GM12892 (cell line): Measurements from ENCODE around the gene FEZ2.

Source experiments
- DNase-seq: peaks from one replicate; pipeline ENCODE4 v3.0.0; 2011; ENCODE audit not compliant: insufficient read length
- FAIRE-seq: peaks from 2 replicates; lab custom pipeline; 2011; peaks lifted over from hg19 to GRCh38; lab: Jason Lieb, UNC
- POLR2A ChIP-seq: IDR thresholded peaks from 2 replicates; pipeline ENCODE4 v1.6.1; 2011; ENCODE audit warnings: low read depth, low read length, control low read depth
- POLR2AphosphoS5 ChIP-seq: IDR thresholded peaks from 2 replicates; pipeline ENCODE4 v1.6.1; 2011; ENCODE audit warnings: low read depth, low read length, control low read depth
- TAF1 ChIP-seq: IDR thresholded peaks from 2 replicates; pipeline ENCODE4 v1.6.1; 2011; ENCODE audit warnings: low read depth, mild to moderate bottlenecking, control low read depth, low read length, borderline replicate concordance

FEZ2 gene

DNA sequence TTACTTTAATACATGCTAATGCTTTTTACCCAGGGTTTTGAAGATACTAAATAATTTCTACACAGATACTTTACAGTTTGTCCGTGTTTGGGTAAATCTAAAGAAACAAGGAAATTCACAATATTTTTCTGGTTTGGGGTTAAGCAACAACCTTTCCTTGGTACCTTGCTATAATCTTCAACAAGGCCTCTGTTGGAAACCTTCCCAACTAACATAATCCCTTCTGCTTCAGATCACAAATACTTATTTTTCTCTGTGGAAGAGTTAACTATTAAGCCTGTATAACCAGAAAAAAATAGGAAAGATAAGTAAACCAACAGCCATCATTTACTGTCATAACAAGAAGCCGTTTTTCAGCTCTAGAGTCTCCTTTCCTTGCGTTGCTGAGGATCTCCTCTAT, 15.0 kb downstream of the FEZ2 start:
- FAIRE-seq (no peak), DNase-seq (no peak)
- TF ChIP-seq POLR2A (no peak), TAF1 (no peak), POLR2AphosphoS5 (no peak)

DNA sequence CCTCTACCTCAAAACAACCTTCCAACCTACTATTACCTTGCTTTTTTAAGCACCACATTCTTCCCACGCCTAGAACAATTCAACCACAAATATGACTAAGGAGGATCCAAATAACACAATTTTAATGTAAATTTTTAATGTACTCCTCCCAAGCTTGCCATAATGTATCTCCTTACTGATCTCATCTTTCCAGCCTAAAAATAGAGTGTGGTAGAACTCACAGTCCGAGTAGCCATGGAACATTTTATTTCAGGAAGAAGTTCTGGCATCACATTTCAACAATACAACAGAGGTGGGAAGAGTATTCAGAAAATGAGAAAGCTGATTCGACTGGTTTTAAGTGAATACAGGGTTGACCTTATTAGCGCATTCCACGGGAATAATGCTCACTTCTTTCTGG, 15.4 kb downstream of the FEZ2 start:
- TF ChIP-seq TAF1 = no peak
- no peak for TF ChIP-seq POLR2AphosphoS5
- TF ChIP-seq POLR2A = no peak
- no peak for FAIRE-seq

DNA sequence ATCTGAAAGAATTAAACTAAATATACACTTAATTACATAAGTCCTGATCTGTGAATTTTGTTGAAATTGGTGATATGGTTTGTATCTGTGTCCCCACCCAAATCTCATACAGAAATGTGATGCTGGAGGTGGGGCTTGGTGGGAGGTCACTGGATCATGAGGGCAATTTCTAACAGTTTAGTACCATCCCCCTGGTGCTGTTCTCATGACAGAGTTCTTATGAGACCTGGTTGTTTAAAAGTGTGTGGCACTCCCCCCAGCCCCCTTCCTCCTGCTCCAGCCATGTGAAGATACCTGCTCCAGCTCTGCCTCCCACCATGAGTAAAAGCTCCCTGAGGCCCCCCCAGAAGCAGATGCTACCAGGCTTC, 18.7 kb downstream of the FEZ2 start:
- no peak for DNase-seq
- no peak for TF ChIP-seq POLR2A
- TF ChIP-seq TAF1 = no peak
- no peak for TF ChIP-seq POLR2AphosphoS5
- FAIRE-seq = no peak

More for the DNA sequence above, 15.4 kb downstream of the FEZ2 start:
- no peak for DNase-seq

- DNase-seq = no peak
- TF ChIP-seq POLR2A (no peak), POLR2AphosphoS5 (no peak), TAF1 (no peak)
- FAIRE-seq = no peak
Observed at GRCh38 chr2:36578343-36579296, 19.3 kb downstream of the FEZ2 start.

- no peak for DNase-seq
- TF ChIP-seq POLR2AphosphoS5 (no peak), POLR2A (no peak), TAF1 (no peak)
- no peak for FAIRE-seq
Observed at GRCh38 chr2:36577884-36578283, 20.1 kb downstream of the FEZ2 start.

DNA sequence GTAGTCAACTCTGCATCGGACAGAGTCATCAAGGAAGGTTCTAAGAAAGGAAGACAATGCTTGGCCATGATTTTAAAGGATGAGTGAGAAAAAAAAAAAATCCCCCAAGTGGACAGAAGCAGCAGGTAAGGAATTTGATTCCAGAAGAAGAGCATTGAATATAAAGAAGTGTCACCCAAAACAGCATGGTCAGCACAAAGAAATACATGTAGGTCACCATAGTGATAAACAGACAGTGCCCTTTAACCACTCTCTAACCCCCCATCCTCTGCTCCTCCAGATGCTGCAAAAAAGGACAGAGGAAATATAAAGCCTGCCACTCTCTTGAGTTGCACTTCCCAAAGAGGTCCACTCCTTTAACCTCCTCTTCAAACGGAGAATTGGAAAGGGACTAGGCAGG, 23.4 kb downstream of the FEZ2 start:
- FAIRE-seq (no peak), DNase-seq (no peak)
- TF ChIP-seq POLR2AphosphoS5 (no peak), TAF1 (no peak), POLR2A (no peak)

- FAIRE-seq (no peak), DNase-seq (no peak)
- no peak for TF ChIP-seq TAF1
- no peak for TF ChIP-seq POLR2A
- no peak for TF ChIP-seq POLR2AphosphoS5
Observed at GRCh38 chr2:36573165-36573564, 24.8 kb downstream of the FEZ2 start.

DNA sequence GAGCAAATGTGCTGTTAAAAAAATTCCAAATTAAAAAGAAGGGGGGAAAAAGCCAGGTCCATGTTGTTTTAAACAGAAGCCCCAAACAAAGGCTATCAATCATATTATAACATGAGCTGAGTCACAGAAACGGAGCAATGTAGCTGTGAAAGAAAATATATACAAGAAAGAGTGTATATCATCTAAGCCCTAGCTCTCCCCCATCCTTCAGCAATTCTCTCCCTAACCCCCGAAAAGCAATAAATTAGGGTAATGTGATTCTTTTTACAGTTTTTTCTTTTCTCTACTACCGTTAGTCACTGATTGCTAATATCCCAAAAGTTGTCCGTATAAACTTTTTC, 25.3 kb downstream of the FEZ2 start:
- FAIRE-seq (no peak), DNase-seq (no peak)
- TF ChIP-seq TAF1 (no peak), POLR2AphosphoS5 (no peak), POLR2A (no peak)

GRCh38 chr2:36572054-36572718, 25.8 kb downstream of the FEZ2 start:
- no peak for FAIRE-seq
- no peak for DNase-seq
- no peak for TF ChIP-seq TAF1
- no peak for TF ChIP-seq POLR2A
- no peak for TF ChIP-seq POLR2AphosphoS5

DNA sequence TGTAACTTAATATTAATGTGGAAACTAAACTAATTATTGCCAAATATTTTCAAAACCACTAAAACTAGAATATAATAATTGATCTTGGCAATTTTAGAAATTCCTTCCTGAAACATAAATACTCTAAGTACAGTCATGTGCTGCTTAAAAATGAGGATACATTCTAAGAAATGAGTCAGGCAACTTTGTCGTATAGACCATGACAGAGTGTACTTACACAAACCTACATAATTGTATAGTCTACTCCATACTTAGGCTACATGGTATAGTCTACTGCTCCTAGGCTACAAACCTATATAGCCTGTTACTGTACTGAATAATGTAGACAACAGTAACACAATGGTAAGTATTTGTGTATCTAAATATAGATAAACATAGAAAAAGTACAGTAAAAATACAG, 27.6 kb downstream of the FEZ2 start:
- TF ChIP-seq POLR2AphosphoS5 = no peak
- no peak for TF ChIP-seq POLR2A
- no peak for TF ChIP-seq TAF1
- FAIRE-seq = no peak
- DNase-seq = no peak

DNA sequence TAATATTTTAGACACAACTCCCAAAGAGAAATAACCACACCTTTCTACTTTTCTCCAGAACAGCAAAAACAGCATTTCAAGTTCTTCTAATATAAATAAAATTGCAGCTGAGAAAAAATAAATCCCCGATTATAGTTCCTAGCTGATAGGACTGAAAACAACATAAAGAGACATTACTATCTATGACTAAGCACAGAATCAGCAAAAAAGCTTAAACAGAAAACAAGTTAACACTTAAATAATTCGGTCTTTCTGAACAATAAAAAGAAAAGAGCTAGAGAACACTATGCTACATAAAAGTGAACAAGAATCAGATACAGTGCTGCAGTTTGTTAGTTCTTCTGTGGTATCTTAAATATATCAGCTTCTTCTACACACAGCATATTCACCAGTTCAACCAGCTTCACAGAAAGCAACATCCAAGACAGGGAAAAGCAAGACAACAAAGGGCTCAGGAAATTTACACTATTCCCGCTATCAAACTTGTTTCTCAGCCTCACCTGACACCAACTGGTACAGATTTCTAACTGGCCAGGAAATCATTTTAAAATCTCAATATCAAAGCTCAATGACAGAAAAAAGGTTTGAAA, 28.6 kb downstream of the FEZ2 start:
- DNase-seq (no peak), FAIRE-seq (peak; percentile 50)
- TF ChIP-seq TAF1 = no peak
- no peak for TF ChIP-seq POLR2AphosphoS5
- TF ChIP-seq POLR2A = no peak
